ENCODE measurements around the gene PCDHA3. TPM values are rescaled to one million over a fixed set of nuclear protein-coding genes. Genes with fewer than 3 reads are reported as not detected.
A peak's percentile ranks its signal among the peaks of the same experiment; 100 is the strongest.

PCDHA3 gene
- total and polyA plus RNA-seq, 2 of the 13 experiments (the other 11 are each of a cell fraction or from before 2014, with no cell fraction given) = not detected

DNA sequence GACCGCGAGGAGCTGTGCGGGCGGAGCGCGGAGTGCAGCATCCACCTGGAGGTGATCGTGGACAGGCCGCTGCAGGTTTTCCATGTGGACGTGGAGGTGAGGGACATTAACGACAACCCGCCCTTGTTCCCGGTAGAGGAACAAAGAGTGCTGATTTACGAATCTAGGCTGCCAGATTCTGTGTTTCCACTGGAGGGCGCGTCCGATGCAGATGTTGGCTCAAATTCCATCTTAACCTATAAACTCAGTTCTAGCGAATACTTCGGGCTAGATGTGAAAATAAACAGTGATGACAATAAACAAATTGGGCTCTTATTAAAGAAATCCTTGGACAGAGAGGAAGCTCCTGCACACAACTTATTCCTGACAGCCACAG lies 27.5 kb downstream of the PCDHA3 start:
- Histone ChIP-seq H3K79me2 (ENCODE audit: insufficient read depth, low read length) (no peaks in the 10 kb centered on the region), H3K4me2 (ENCODE audit: low read depth, low read length) (no peak overlapping the region), H3K4me3 (replicated peaks in 1 of 3; ENCODE audit: insufficient read depth in 1 of 3, low read depth in 2 of 3, low read length in 3 of 3) (no peak overlapping the region), H3K27ac (ENCODE audit: extremely low read length, insufficient read depth, low read length) (no peak overlapping the region), H2AFZ (ENCODE audit: low read length) (no peak overlapping the region), H3K4me1 (ENCODE audit: insufficient read depth, low read length) (no peaks in the 10 kb centered on the region), H4K20me1 (ENCODE audit: insufficient read depth, low read length) (no peaks in the 10 kb centered on the region), H3K36me3 (replicated peaks in 1 of 2; ENCODE audit: control insufficient read depth in 1 of 2, insufficient read depth in 2 of 2, low read length in 2 of 2) (no peaks in the 10 kb centered on the region), H3K9ac (ENCODE audit: insufficient read depth, low read depth, low read length) (no peak overlapping the region), H3K9me3 (ENCODE audit: low read length) (no peaks in the 10 kb centered on the region), H3K27me3 (ENCODE audit: control insufficient read depth in 1 of 2, insufficient read depth in 2 of 2, low read length in 2 of 2) (no peaks in the 10 kb centered on the region; a peak in 1 of 5 replicates)
- intact Hi-C loops (cut with micrococcal nuclease; ENCODE audit: unreplicated experiment) = no loop called here
- DNase-seq (ENCODE audit: low spot score) (no peak), ATAC-seq (0 out of 3 replicates have a peak, but pooled peaks have one; percentile 29), FAIRE-seq (no peak)
- ChIA-PET POLR2A (no interaction called here), CTCF (ENCODE audit: low intra/inter-chr PET ratio, low total read pairs) (no interaction called here)
- no TSS peak for BruUV-seq (replicated peaks)
- in situ Hi-C loops (cut with HindIII; ENCODE audit: extremely low pct_ligation_motif_present, low pct_unique_long_range_greater_than_20kb) = no loop called here
- 55% methylated on average over 17 of the region's 18 CpGs for WGBS (ENCODE audit: low lambda C conversion rate)
- TF ChIP-seq SIX1 (CRISPR knock-in tag; IDR thresholded peaks at IDR 0.05; ENCODE audit: borderline replicate concordance) = no peak
- TF ChIP-seq, protein P1, sequence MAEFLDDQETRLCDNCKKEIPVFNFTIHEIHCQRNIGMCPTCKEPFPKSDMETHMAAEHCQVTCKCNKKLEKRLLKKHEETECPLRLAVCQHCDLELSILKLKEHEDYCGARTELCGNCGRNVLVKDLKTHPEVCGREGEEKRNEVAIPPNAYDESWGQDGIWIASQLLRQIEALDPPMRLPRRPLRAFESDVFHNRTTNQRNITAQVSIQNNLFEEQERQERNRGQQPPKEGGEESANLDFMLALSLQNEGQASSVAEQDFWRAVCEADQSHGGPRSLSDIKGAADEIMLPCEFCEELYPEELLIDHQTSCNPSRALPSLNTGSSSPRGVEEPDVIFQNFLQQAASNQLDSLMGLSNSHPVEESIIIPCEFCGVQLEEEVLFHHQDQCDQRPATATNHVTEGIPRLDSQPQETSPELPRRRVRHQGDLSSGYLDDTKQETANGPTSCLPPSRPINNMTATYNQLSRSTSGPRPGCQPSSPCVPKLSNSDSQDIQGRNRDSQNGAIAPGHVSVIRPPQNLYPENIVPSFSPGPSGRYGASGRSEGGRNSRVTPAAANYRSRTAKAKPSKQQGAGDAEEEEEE (CRISPR knock-in tag; IDR thresholded peaks at IDR 0.05; ENCODE audit: borderline replicate concordance) = no peak
- TF ChIP-seq TEF (CRISPR knock-in tag; IDR thresholded peaks at IDR 0.05) = no peak
- no peak for TF ChIP-seq CHD2 (IDR thresholded peaks at IDR 0.05; ENCODE audit: low read depth, low read length)
- TF ChIP-seq ZNF768 (CRISPR knock-in tag; IDR thresholded peaks at IDR 0.05) = no peak
- TF ChIP-seq, protein P2, sequence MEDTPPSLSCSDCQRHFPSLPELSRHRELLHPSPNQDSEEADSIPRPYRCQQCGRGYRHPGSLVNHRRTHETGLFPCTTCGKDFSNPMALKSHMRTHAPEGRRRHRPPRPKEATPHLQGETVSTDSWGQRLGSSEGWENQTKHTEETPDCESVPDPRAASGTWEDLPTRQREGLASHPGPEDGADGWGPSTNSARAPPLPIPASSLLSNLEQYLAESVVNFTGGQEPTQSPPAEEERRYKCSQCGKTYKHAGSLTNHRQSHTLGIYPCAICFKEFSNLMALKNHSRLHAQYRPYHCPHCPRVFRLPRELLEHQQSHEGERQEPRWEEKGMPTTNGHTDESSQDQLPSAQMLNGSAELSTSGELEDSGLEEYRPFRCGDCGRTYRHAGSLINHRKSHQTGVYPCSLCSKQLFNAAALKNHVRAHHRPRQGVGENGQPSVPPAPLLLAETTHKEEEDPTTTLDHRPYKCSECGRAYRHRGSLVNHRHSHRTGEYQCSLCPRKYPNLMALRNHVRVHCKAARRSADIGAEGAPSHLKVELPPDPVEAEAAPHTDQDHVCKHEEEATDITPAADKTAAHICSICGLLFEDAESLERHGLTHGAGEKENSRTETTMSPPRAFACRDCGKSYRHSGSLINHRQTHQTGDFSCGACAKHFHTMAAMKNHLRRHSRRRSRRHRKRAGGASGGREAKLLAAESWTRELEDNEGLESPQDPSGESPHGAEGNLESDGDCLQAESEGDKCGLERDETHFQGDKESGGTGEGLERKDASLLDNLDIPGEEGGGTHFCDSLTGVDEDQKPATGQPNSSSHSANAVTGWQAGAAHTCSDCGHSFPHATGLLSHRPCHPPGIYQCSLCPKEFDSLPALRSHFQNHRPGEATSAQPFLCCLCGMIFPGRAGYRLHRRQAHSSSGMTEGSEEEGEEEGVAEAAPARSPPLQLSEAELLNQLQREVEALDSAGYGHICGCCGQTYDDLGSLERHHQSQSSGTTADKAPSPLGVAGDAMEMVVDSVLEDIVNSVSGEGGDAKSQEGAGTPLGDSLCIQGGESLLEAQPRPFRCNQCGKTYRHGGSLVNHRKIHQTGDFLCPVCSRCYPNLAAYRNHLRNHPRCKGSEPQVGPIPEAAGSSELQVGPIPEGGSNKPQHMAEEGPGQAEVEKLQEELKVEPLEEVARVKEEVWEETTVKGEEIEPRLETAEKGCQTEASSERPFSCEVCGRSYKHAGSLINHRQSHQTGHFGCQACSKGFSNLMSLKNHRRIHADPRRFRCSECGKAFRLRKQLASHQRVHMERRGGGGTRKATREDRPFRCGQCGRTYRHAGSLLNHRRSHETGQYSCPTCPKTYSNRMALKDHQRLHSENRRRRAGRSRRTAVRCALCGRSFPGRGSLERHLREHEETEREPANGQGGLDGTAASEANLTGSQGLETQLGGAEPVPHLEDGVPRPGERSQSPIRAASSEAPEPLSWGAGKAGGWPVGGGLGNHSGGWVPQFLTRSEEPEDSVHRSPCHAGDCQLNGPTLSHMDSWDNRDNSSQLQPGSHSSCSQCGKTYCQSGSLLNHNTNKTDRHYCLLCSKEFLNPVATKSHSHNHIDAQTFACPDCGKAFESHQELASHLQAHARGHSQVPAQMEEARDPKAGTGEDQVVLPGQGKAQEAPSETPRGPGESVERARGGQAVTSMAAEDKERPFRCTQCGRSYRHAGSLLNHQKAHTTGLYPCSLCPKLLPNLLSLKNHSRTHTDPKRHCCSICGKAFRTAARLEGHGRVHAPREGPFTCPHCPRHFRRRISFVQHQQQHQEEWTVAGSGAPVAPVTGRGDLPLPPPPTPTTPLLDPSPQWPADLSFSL (CRISPR knock-in tag; IDR thresholded peaks at IDR 0.05) = no peak
- no peak for TF ChIP-seq MAFK (conservative IDR thresholded peaks at IDR 0.05 in 1 of 2, IDR thresholded peaks at IDR 0.05 in 1 of 2; ENCODE audit: low read length in 2 of 2)
- no peak for TF ChIP-seq ZNF3 (CRISPR knock-in tag; IDR thresholded peaks at IDR 0.05)
- TF ChIP-seq ZSCAN31 (CRISPR knock-in tag; IDR thresholded peaks at IDR 0.05; ENCODE audit: low read depth) = no peak
- TF ChIP-seq ATF1 (CRISPR knock-in tag; IDR thresholded peaks at IDR 0.05) = no peak
- TF ChIP-seq MIER3 (CRISPR knock-in tag; IDR thresholded peaks at IDR 0.05; ENCODE audit: borderline replicate concordance) = no peak
- TF ChIP-seq, protein P3, sequence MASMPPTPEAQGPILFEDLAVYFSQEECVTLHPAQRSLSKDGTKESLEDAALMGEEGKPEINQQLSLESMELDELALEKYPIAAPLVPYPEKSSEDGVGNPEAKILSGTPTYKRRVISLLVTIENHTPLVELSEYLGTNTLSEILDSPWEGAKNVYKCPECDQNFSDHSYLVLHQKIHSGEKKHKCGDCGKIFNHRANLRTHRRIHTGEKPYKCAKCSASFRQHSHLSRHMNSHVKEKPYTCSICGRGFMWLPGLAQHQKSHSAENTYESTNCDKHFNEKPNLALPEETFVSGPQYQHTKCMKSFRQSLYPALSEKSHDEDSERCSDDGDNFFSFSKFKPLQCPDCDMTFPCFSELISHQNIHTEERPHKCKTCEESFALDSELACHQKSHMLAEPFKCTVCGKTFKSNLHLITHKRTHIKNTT (CRISPR knock-in tag; IDR thresholded peaks at IDR 0.05) = no peak
- TF ChIP-seq ZNF20 (CRISPR knock-in tag; IDR thresholded peaks at IDR 0.05) = no peak
- no peak for TF ChIP-seq RARA (CRISPR knock-in tag; IDR thresholded peaks at IDR 0.05)
- no peak for TF ChIP-seq MATR3 (CRISPR knock-in tag; IDR thresholded peaks at IDR 0.05)
